Activated naive CD8-positive, alpha-beta T cell treated with anti-CD3 and anti-CD28 coated beads, Interleukin-2, amount 10 ng/mL, durations not matched to agents 7 days and 5 days (primary cell): Measurements from ENCODE around the gene HNF1A. TPM values are rescaled to one million over a fixed set of nuclear protein-coding genes. Genes with fewer than 3 reads are reported as not detected.
A peak's percentile ranks its signal among the peaks of the same experiment; 100 is the strongest.

Experiments used
- ATAC-seq: fragments of 150-1000 bp; cut with Tn5 transposase; one replicate; pipeline ENCODE4 v1.10.0; 2021; ENCODE audit warnings: low read depth, moderate library complexity
- POLR2A ChIA-PET: fragments of 350-600 bp; sonication (Branson Sonifier 250); formaldehyde crosslinking; loops from one replicate; lab custom pipeline; 2021; ENCODE audit warnings: antibody characterized with exemption; lab: Charles Lee
- DNase-seq: peaks from one replicate; pipeline ENCODE4 v3.0.0; 2021
- H3K27ac Mint-ChIP-seq: one replicate; pipeline ENCODE4 v1.8.0; 2022; ENCODE audit warnings: mild to moderate bottlenecking, mixed read lengths
- H3K27me3 Mint-ChIP-seq: one replicate; pipeline ENCODE4 v1.8.0; 2022; ENCODE audit warnings: mild to moderate bottlenecking, moderate library complexity, mixed read lengths
- H3K36me3 Mint-ChIP-seq: one replicate; pipeline ENCODE4 v1.8.0; 2021; ENCODE audit warnings: mild to moderate bottlenecking, mixed read lengths
- H3K4me1 Mint-ChIP-seq: one replicate; pipeline ENCODE4 v1.8.0; 2021; ENCODE audit warnings: mixed read lengths
- H3K4me3 Mint-ChIP-seq: one replicate; pipeline ENCODE4 v1.8.0; 2022; ENCODE audit warnings: mild to moderate bottlenecking, moderate library complexity, mixed read lengths
- H3K9me3 Mint-ChIP-seq: one replicate; pipeline ENCODE4 v1.8.0; 2021; ENCODE audit warnings: mixed read lengths
- total RNA-seq, 2 experiments: library from RNA; stranded (reverse); gene quantifications; one replicate each; pipeline ENCODE4 v1.2.3, GENCODE V29; 2021

The HNF1A gene
- total RNA-seq, 2 experiments from 2014 or later, result not detected

GRCh38 chr12:120965534-120966091 lies 12.7 kb upstream of the HNF1A start:
- H3K27ac Mint-ChIP-seq, result no peak overlapping the region
- DNase-seq, result no peak
- ATAC-seq, result no peak
- H3K4me1 Mint-ChIP-seq, result peaks cover 5% of the 10 kb centered on the region
- no peak overlapping the region for H3K4me3 Mint-ChIP-seq
- peaks cover 6% of the 10 kb centered on the region for H3K27me3 Mint-ChIP-seq
- H3K9me3 Mint-ChIP-seq, result no peaks in the 10 kb centered on the region
- H3K36me3 Mint-ChIP-seq, result no peaks in the 10 kb centered on the region
- POLR2A ChIA-PET, result interaction anchor here (0.6 kb wide), 1 partner anchor 286 kb away, joined by 4 read pairs; no protein-coding TSS in a partner anchor

GRCh38 chr12:120970310-120970709 lies 8.0 kb upstream of the HNF1A start:
- Mint-ChIP-seq H3K4me3 (no peak overlapping the region), H3K4me1 (no peaks in the 10 kb centered on the region), H3K36me3 (no peaks in the 10 kb centered on the region), H3K9me3 (no peaks in the 10 kb centered on the region), H3K27ac (no peak overlapping the region), H3K27me3 (peaks cover 2% of the 10 kb centered on the region)
- ATAC-seq (no peak), DNase-seq (no peak)
- POLR2A ChIA-PET, result interaction anchor here (1.0 kb wide), 1 partner anchor 15 kb away, joined by 3 read pairs; no protein-coding TSS in a partner anchor

DNA sequence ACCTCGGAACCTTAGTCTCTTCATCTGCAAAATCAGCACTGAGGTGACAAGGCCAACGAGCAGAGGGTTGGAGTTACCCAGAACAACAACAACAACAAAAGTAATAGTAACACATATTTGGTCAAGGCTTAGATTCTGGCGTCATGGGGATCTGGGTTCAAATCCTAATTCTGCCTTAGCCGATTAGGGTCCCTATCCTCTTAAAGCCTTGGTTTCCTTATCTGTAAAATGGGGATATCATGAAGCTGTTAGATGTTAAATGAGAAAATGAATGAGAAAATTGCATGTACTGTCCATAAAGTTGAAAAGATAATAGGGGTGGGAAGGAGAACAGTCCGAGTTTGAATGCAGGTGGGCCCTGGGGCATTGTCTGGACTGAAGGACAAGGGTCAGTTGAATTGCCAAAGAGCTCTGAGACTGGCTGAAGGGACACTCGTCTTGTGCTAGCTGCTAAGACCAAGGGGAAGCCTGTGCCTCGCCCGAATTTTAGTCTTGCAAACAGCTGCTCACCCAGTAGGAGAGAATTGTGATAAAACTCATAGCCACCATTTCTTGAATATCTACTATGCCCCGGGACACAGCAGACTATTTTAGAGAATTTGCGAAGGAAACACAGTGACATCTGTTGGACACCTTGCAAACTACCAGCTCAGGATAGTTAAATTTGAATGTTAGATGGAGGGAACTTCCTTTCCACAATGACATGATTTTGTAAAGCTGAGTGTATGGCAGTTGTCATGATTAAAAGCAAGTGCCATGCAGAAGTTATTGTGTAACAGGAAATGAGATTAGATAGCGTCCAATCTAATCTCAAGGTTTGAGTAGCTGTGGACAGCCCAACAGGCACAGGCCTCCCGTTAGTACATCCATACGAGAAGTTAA lies 6.8 kb upstream of the HNF1A start:
- no peaks in the 10 kb centered on the region for H3K36me3 Mint-ChIP-seq
- POLR2A ChIA-PET, result interaction anchor here (1.0 kb wide), 1 partner anchor 12 kb away, joined by 4 read pairs; no protein-coding TSS in a partner anchor
- DNase-seq, result no peak
- no peak overlapping the region for H3K4me3 Mint-ChIP-seq
- no peaks in the 10 kb centered on the region for H3K9me3 Mint-ChIP-seq
- no peak overlapping the region for H3K27ac Mint-ChIP-seq
- H3K4me1 Mint-ChIP-seq, result no peaks in the 10 kb centered on the region
- peak; percentile 89 for ATAC-seq
- H3K27me3 Mint-ChIP-seq, result peaks cover 2% of the 10 kb centered on the region

GRCh38 chr12:120972870-120973543 lies 5.3 kb upstream of the HNF1A start:
- Mint-ChIP-seq H3K27me3 (peaks cover 2% of the 10 kb centered on the region), H3K9me3 (no peaks in the 10 kb centered on the region), H3K4me3 (no peak overlapping the region), H3K4me1 (no peaks in the 10 kb centered on the region), H3K36me3 (no peaks in the 10 kb centered on the region), H3K27ac (no peak overlapping the region)
- POLR2A ChIA-PET, result no interaction called here
- no peak for ATAC-seq
- DNase-seq, result no peak

DNA sequence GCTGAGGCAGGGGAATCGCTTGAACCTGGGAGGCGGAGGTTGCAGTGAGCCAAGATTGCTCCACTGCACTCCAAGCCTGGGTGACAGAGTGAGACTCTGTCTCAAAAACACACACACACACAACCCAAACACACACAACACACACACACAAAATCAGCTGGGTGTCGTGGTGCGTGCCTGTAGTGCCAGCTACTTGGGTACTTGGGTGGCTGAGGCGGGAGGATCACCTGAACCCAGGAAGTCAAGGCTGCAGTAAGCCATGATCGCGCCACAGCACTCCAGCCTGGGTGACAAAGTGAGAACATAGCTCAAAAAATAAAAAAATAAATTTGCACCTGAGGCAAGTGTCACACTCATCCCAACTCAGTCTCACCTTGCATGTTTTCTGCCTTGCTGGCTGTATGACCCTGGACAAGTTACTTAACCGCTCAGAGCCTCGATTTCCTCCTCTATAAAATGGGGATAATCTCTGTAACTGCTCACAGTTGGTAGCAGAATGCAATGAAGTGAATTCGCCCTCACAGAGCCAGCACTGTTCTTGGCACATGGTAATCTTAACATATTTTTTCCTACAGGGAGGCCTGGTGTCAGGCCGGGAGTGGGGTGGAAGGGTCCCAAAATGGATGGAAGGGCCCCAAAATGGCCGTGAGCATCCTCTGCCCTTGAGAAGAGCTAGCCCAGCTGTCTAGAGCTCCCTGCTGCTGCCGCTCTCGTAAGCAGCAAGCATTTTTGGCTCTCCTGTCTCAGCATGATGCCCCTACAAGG lies 630 bp upstream of the HNF1A start:
- Mint-ChIP-seq H3K27me3 (no peaks in the 10 kb centered on the region), H3K27ac (no peak overlapping the region)
- no peak for ATAC-seq

GRCh38 chr12:120979220-120979861 lies 998 bp downstream of the HNF1A start:
- no peak overlapping the region for H3K27ac Mint-ChIP-seq
- POLR2A ChIA-PET, result no interaction called here
- ATAC-seq (no peak), DNase-seq (no peak)
- no peaks in the 10 kb centered on the region for H3K36me3 Mint-ChIP-seq
- H3K9me3 Mint-ChIP-seq, result no peaks in the 10 kb centered on the region
- H3K4me3 Mint-ChIP-seq, result no peak overlapping the region
- peaks cover 1% of the 10 kb centered on the region for H3K27me3 Mint-ChIP-seq
- H3K4me1 Mint-ChIP-seq, result peaks cover 4% of the 10 kb centered on the region

More for the DNA sequence above, 630 bp upstream of the HNF1A start:
- no peak for DNase-seq
- H3K4me1 Mint-ChIP-seq, result no peaks in the 10 kb centered on the region
- no peaks in the 10 kb centered on the region for H3K9me3 Mint-ChIP-seq
- POLR2A ChIA-PET, result no interaction called here
- H3K36me3 Mint-ChIP-seq, result no peaks in the 10 kb centered on the region
- no peak overlapping the region for H3K4me3 Mint-ChIP-seq

- Mint-ChIP-seq H3K4me3 (no peak overlapping the region), H3K36me3 (no peaks in the 10 kb centered on the region), H3K9me3 (no peaks in the 10 kb centered on the region), H3K4me1 (peaks cover 4% of the 10 kb centered on the region), H3K27ac (no peak overlapping the region), H3K27me3 (peaks cover 2% of the 10 kb centered on the region)
- ATAC-seq (no peak), DNase-seq (no peak)
- POLR2A ChIA-PET, result no interaction called here
These were observed 1.7 kb downstream of the HNF1A start for GRCh38 chr12:120979862-120980696.

DNA sequence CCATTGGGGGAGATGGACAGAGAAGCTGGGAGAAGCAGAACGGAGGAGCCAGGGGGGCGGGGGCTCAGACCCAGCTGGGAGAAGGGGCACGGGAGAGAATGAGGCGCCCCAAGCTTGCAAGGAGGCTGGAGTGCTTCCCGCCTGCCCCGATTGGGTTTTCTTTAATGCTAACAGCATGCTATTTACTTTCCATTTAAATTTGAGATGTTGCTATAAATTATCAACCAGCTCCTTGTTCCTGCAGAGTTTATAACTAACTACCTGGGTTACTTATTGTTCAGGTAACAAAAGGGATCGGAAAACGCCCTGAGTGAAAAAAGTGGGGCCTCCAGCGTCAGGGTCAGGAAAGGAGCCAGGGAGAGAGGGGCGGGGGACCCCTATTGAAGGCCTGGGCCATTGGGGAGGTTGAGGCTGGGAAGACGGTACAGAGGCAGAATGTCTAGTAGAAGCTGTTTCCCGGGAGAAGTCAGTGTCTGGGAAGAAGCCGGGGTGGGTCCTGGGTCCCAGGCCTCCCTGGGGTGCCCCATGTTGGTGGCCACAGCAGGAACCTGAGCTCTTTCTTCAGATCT lies 2.5 kb downstream of the HNF1A start:
- Mint-ChIP-seq H3K27ac (no peak overlapping the region), H3K4me1 (peaks cover 4% of the 10 kb centered on the region), H3K27me3 (peaks cover 2% of the 10 kb centered on the region), H3K36me3 (no peaks in the 10 kb centered on the region), H3K4me3 (no peak overlapping the region), H3K9me3 (no peaks in the 10 kb centered on the region)
- no peak for DNase-seq
- no peak for ATAC-seq
- POLR2A ChIA-PET, result no interaction called here

- POLR2A ChIA-PET, result no interaction called here
- no peak overlapping the region for H3K27ac Mint-ChIP-seq
These were observed 3.1 kb downstream of the HNF1A start for GRCh38 chr12:120981407-120981941.

DNA sequence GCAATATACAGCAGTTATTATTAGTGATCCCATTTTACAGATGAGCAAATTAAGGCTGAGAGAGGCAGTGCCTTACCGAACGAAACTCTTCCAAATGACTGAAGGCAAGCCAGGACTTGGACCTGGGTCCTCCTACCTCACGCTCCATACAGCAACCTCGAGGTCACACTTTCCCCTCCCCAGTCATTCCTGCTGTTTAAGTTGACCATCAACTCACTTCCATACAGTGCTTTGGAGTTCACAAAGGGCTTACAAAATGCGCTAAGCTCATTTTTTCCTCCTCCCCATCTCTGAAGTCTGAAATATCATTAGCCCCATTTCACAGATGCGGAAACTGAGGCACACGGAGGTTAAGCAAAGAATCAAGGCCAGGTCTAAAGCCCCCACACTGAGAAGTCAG lies 4.3 kb downstream of the HNF1A start:
- Mint-ChIP-seq H3K27ac (no peak overlapping the region), H3K4me1 (peaks cover 4% of the 10 kb centered on the region), H3K4me3 (no peak overlapping the region), H3K27me3 (peaks cover 2% of the 10 kb centered on the region), H3K36me3 (no peaks in the 10 kb centered on the region), H3K9me3 (no peaks in the 10 kb centered on the region)
- POLR2A ChIA-PET, result no interaction called here
- ATAC-seq (no peak), DNase-seq (no peak)

More at GRCh38 chr12:120981407-120981941, 3.1 kb downstream of the HNF1A start:
- peaks cover 2% of the 10 kb centered on the region for H3K27me3 Mint-ChIP-seq
- H3K4me1 Mint-ChIP-seq, result peaks cover 4% of the 10 kb centered on the region
- H3K4me3 Mint-ChIP-seq, result no peak overlapping the region
- no peak for DNase-seq
- H3K36me3 Mint-ChIP-seq, result no peaks in the 10 kb centered on the region
- H3K9me3 Mint-ChIP-seq, result no peaks in the 10 kb centered on the region
- ATAC-seq, result no peak

DNA sequence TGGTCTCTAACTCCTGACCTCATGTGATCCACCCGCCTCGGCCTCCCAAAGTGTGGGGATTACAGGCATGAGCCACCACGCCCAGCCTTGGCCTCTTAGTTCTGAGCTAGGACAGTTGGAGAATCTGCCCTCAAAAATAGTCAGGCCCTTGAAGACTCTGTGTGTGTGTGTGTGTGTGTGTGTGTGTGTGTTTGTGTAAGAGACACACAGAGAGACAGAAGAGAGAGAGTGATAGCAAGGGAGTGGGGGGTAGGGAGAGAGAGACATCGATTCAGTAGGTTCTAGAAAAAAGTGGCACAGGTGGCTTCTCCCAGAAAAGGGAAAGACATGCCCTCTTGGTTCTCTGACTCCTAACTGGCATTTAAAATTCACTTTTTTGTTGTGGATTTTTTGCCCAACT lies 5.4 kb downstream of the HNF1A start:
- no peak overlapping the region for H3K4me3 Mint-ChIP-seq
- H3K4me1 Mint-ChIP-seq, result peaks cover 4% of the 10 kb centered on the region
- peaks cover 3% of the 10 kb centered on the region for H3K9me3 Mint-ChIP-seq
- peaks cover 2% of the 10 kb centered on the region for H3K27me3 Mint-ChIP-seq
- no peak overlapping the region for H3K27ac Mint-ChIP-seq
- no peak for ATAC-seq
- DNase-seq, result no peak
- POLR2A ChIA-PET, result no interaction called here
- no peaks in the 10 kb centered on the region for H3K36me3 Mint-ChIP-seq
